Thoracic aorta (tissue), 2 donors: ENCODE results near the gene WDR3. TPM values are rescaled to one million over a fixed set of nuclear protein-coding genes. Genes with fewer than 3 reads are reported as not detected.

Source experiments
- ATAC-seq: fragments of 150-250 bp; one replicate; pipeline ENCODE4 v1.8.0; 2017; ENCODE audit warnings: low read depth; ENCODE audit not compliant: insufficient number of reproducible peaks, low FRiP score
- DNase-seq: peaks from one replicate; pipeline ENCODE4 v3.0.0-alpha.2; 2020; ENCODE audit warnings: low spot score
- H3K27ac ChIP-seq, 2 donors: fragments of 200-600 bp; sonication (generic); 1 replicate in 1 of 2; 2 replicates in 1 of 2; pipeline ENCODE4 v1.5.1; 2016; ENCODE audit warnings: mild to moderate bottlenecking in 2 of 2, moderate library complexity in 2 of 2
- H3K27me3 ChIP-seq: fragments of 200-600 bp; sonication (generic); replicated peaks from 2 replicates; pipeline ENCODE4 v1.6.0; 2016; ENCODE audit warnings: mild to moderate bottlenecking; ENCODE audit not compliant: insufficient read depth
- H3K36me3 ChIP-seq: fragments of 200-600 bp; sonication (generic); one replicate; pipeline ENCODE4 v1.5.1; 2016
- H3K4me1 ChIP-seq, 2 donors: fragments of 200-600 bp; sonication (generic); 1 replicate in 1 of 2; 2 replicates in 1 of 2; pipeline versions ENCODE4 v1.5.1 to v1.6.0; 2016; ENCODE audit warnings: low read depth in 2 of 2, mild to moderate bottlenecking in 1 of 2; ENCODE audit not compliant: control insufficient read depth in 1 of 2
- H3K4me3 ChIP-seq: fragments of 200-600 bp; sonication (generic); 2 replicates; pipeline ENCODE4 v1.5.1; 2016; ENCODE audit warnings: mild to moderate bottlenecking
- H3K9me3 ChIP-seq: fragments of 200-600 bp; sonication (generic); 2 replicates; pipeline ENCODE4 v1.5.1; 2016
- total RNA-seq, 2 donors: library from RNA; depleted of rRNA; stranded (reverse); fragments of >200 nt; gene quantifications; one replicate each; pipeline versions ENCODE4 v1.1.0 to v1.2.3, GENCODE V29; 2016
- TF ChIP-seq, protein P1 (sequence below): fragments of 200-600 bp; sonication (generic); IDR thresholded peaks from one replicate; pipeline ENCODE4 v1.5.1; 2019; ENCODE audit warnings: antibody characterized with exemption

The WDR3 gene
- total RNA-seq, 2 donors from 2014 or later = 4.5 to 22.8 TPM

DNA sequence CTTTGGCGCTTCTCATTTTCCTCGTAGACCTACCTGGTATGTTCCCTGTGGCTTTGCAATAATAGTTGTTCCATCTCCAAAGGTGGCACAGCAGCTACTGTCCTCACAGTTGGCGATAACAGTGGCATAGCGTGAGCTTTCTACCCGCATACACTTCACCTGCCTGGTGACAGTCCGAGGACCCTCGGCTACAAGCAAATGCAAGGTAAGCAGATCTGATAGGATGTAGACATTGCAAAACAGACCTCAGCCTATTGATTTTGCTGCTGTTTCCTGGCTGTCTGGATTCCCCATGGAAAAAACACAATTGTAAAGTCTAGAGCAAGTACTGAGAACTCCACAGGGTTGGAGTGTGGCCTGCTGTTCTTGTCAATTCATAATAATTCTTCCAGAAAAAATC lies 78.5 kb downstream of the WDR3 start:
- no peak overlapping the region for H3K27ac ChIP-seq
- TF ChIP-seq, protein P1, sequence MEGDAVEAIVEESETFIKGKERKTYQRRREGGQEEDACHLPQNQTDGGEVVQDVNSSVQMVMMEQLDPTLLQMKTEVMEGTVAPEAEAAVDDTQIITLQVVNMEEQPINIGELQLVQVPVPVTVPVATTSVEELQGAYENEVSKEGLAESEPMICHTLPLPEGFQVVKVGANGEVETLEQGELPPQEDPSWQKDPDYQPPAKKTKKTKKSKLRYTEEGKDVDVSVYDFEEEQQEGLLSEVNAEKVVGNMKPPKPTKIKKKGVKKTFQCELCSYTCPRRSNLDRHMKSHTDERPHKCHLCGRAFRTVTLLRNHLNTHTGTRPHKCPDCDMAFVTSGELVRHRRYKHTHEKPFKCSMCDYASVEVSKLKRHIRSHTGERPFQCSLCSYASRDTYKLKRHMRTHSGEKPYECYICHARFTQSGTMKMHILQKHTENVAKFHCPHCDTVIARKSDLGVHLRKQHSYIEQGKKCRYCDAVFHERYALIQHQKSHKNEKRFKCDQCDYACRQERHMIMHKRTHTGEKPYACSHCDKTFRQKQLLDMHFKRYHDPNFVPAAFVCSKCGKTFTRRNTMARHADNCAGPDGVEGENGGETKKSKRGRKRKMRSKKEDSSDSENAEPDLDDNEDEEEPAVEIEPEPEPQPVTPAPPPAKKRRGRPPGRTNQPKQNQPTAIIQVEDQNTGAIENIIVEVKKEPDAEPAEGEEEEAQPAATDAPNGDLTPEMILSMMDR = no peak
- no peaks in the 10 kb centered on the region for H3K4me1 ChIP-seq

GRCh38 chr1:118012515-118013124 lies 83.1 kb downstream of the WDR3 start:
- ATAC-seq (no peak), DNase-seq (no peak)
- H3K27ac ChIP-seq = no peak overlapping the region
- H3K27me3 ChIP-seq = no peaks in the 10 kb centered on the region
- no peaks in the 10 kb centered on the region for H3K36me3 ChIP-seq
- no peaks in the 10 kb centered on the region for H3K9me3 ChIP-seq
- no peaks in the 10 kb centered on the region for H3K4me1 ChIP-seq
- TF ChIP-seq, protein P1 = no peak
- H3K4me3 ChIP-seq = no peak overlapping the region

More for the DNA sequence above, 78.5 kb downstream of the WDR3 start:
- no peaks in the 10 kb centered on the region for H3K9me3 ChIP-seq
- H3K27me3 ChIP-seq = no peaks in the 10 kb centered on the region
- no peak overlapping the region for H3K4me3 ChIP-seq
- ATAC-seq = no peak
- H3K36me3 ChIP-seq = no peaks in the 10 kb centered on the region
- no peak for DNase-seq

DNA sequence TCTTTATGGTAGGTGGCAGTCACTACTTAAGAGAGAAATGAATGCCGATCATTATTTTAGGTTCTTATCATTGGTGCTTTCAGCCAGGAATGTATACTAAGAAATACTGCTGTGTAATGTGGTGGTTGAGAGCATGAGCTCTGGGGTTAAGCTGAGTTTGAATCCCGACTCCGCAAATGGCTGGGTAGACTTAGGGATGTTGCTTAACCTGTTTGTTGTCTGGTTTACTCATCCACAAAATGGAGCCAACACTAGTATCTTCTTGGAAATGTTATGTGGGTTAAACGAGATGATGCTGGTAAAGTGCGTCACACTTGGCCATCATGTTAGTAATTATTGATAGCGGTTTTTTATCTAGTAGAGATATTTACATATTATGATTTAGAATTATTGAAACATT lies 83.8 kb downstream of the WDR3 start:
- no peaks in the 10 kb centered on the region for H3K9me3 ChIP-seq

GRCh38 chr1:118013938-118014337 lies 84.4 kb downstream of the WDR3 start:
- Histone ChIP-seq H3K4me3 (no peak overlapping the region), H3K9me3 (no peaks in the 10 kb centered on the region), H3K4me1 (no peaks in the 10 kb centered on the region), H3K27ac (no peak overlapping the region), H3K36me3 (no peaks in the 10 kb centered on the region), H3K27me3 (no peaks in the 10 kb centered on the region)
- TF ChIP-seq, protein P1 = no peak
- DNase-seq (no peak), ATAC-seq (no peak)

More for the DNA sequence above, 83.8 kb downstream of the WDR3 start:
- DNase-seq = no peak
- H3K4me1 ChIP-seq = no peaks in the 10 kb centered on the region
- no peaks in the 10 kb centered on the region for H3K27me3 ChIP-seq
- H3K36me3 ChIP-seq = no peaks in the 10 kb centered on the region
- no peak overlapping the region for H3K27ac ChIP-seq
- ATAC-seq = no peak
- TF ChIP-seq, protein P1 = no peak
- H3K4me3 ChIP-seq = no peak overlapping the region

Other genes starting within 250 kb of the WDR3 start
- 10 to 100 TPM; 22.7 to 38.2 TPM for gene GDAP2, start 118 bp upstream of the WDR3 start, total RNA-seq